Endothelial cell of umbilical vein (primary cell): ENCODE measurements around the gene KCNE3. TPM values are rescaled to one million over a fixed set of nuclear protein-coding genes. Genes with fewer than 3 reads are reported as not detected.

Experiments used
- BruUV-seq: library from RNA; stranded (reverse); fragments of 400-500 nt; replicated peaks from 2 replicates; lab custom pipeline; 2021; lab: Mats Ljungman, UMichigan
- CTCF ChIA-PET: fragments of 300-600, 350-600 bp; sonication (Branson Sonifier 250); formaldehyde crosslinking; loops from one replicate; lab custom pipeline; 2021; ENCODE audit warnings: antibody characterized with exemption, inconsistent platforms; lab: Charles Lee
- POLR2A ChIA-PET: fragments of 300-600, 350-600 bp; sonication (Branson Sonifier 250); formaldehyde crosslinking; loops from one replicate; lab custom pipeline; 2021; ENCODE audit warnings: antibody characterized with exemption, inconsistent platforms; lab: Charles Lee
- DNase-seq: peaks from one replicate; pipeline ENCODE4 v3.0.0-alpha.2; 2011; ENCODE audit warnings: low read depth, low spot score
- FAIRE-seq: peaks from 2 replicates; lab custom pipeline; 2011; peaks lifted over from hg19 to GRCh38; lab: Jason Lieb, UNC
- H2AFZ ChIP-seq: 2 replicates; pipeline ENCODE4 v1.6.0; 2012; ENCODE audit warnings: low read depth, low read length, control low read depth, inconsistent platforms
- H3K27ac ChIP-seq: 2 replicates; pipeline ENCODE4 v1.5.1; 2011; ENCODE audit warnings: low read depth, mild to moderate bottlenecking, control low read depth, low read length, moderate library complexity; ENCODE audit not compliant: insufficient read depth
- H3K27me3 ChIP-seq, 2 experiments: 2 replicates each; pipeline versions ENCODE4 v1.6.0 to v1.6.1; 2011; ENCODE audit warnings: low read length in 2 of 2, mixed read lengths in 1 of 2; ENCODE audit not compliant: control insufficient read depth in 2 of 2, insufficient read depth in 2 of 2
- H3K36me3 ChIP-seq, 2 experiments: 2 replicates in 1 of 2; 3 replicates in 1 of 2; pipeline ENCODE4 v1.5.1; 2011; ENCODE audit warnings: low read length in 2 of 2, mild to moderate bottlenecking in 1 of 2, moderate library complexity in 1 of 2; ENCODE audit not compliant: control insufficient read depth in 2 of 2, insufficient read depth in 2 of 2; ENCODE audit errors: extremely low read depth in 1 of 2
- H3K4me1 ChIP-seq: 3 replicates; pipeline ENCODE4 v1.5.1; 2011; ENCODE audit warnings: mild to moderate bottlenecking, low read length; ENCODE audit not compliant: control insufficient read depth, insufficient read depth; ENCODE audit errors: extremely low read depth
- H3K4me2 ChIP-seq: 2 replicates; pipeline ENCODE4 v1.6.1; 2011; ENCODE audit warnings: low read length, control low read depth, mixed read lengths; ENCODE audit not compliant: insufficient read depth
- H3K4me3 ChIP-seq, 3 experiments: fragments of 200-600 bp in 1 of 3; sonication (generic), shearing (Covaris generic) in 1 of 3; replicated peaks in 1 of 3; 2 replicates each; pipeline ENCODE4 v1.5.1; 2011 to 2016; ENCODE audit warnings: control low read depth in 3 of 3, low read length in 3 of 3, mild to moderate bottlenecking in 2 of 3, inconsistent platforms in 1 of 3, low read depth in 1 of 3, moderate library complexity in 1 of 3; ENCODE audit not compliant: insufficient read depth in 1 of 3
- H3K79me2 ChIP-seq: 2 replicates; pipeline ENCODE4 v1.6.0; 2012; ENCODE audit warnings: low read length, inconsistent platforms; ENCODE audit not compliant: control insufficient read depth, insufficient read depth
- H3K9ac ChIP-seq: replicated peaks from 2 replicates; pipeline ENCODE3; 2011; ENCODE audit warnings: low read length, control low read depth; ENCODE audit not compliant: insufficient read depth; ENCODE audit errors: extremely low read depth
- H3K9me1 ChIP-seq: replicated peaks from 3 replicates; pipeline ENCODE4 v1.6.0; 2011; ENCODE audit warnings: mild to moderate bottlenecking, low read length; ENCODE audit not compliant: control insufficient read depth, insufficient read depth; ENCODE audit errors: extremely low read depth
- H3K9me3 ChIP-seq: replicated peaks from 2 replicates; pipeline ENCODE4 v1.5.1; 2012; ENCODE audit warnings: low read length, inconsistent platforms; ENCODE audit not compliant: control insufficient read depth, insufficient read depth
- H4K20me1 ChIP-seq: replicated peaks from 2 replicates; pipeline ENCODE3; 2011; ENCODE audit warnings: mild to moderate bottlenecking, low read length; ENCODE audit not compliant: control insufficient read depth, insufficient read depth; ENCODE audit errors: extremely low read depth
- EZH2 ChIP-seq: IDR thresholded peaks from 2 replicates; pipeline ENCODE4 v1.6.1; 2012; ENCODE audit warnings: borderline replicate concordance, low read depth, mild to moderate bottlenecking, moderate library complexity, low read length, inconsistent platforms; ENCODE audit not compliant: severe bottlenecking
- FOS ChIP-seq: IDR thresholded peaks from 2 replicates; pipeline ENCODE4 v1.6.1; 2011; ENCODE audit warnings: mild to moderate bottlenecking, low read length, moderate library complexity, borderline replicate concordance; ENCODE audit not compliant: insufficient read depth
- GATA2 ChIP-seq: IDR thresholded peaks from 2 replicates; pipeline ENCODE4 v1.7.0; 2011; ENCODE audit warnings: low read depth, mild to moderate bottlenecking, moderate library complexity, mixed read lengths, low read length; ENCODE audit not compliant: insufficient read length, insufficient read depth
- JUN ChIP-seq: IDR thresholded peaks from 2 replicates; pipeline ENCODE4 v1.6.1; 2011; ENCODE audit warnings: borderline replicate concordance, low read depth; ENCODE audit not compliant: insufficient read length, insufficient read depth
- POLR2A ChIP-seq: IDR thresholded peaks from 2 replicates; pipeline ENCODE4 v1.6.1; 2012; ENCODE audit warnings: low read depth, mild to moderate bottlenecking, control low read depth, low read length
- dilution Hi-C: fragments of 300-500 bp; cut with MboI; formaldehyde crosslinking; loops from one replicate; pipeline ENCODE4 v1.15.0; 2019; ENCODE audit warnings: low sequenced_read_pairs; ENCODE audit not compliant: extremely low pct_ligation_motif_present
- intact Hi-C: fragments of 100-400 bp; cut with micrococcal nuclease; formaldehyde crosslinking; loops from one replicate; pipeline ENCODE4 v1.10.0; 2022
- polyA plus RNA-seq, 4 experiments: library from polyadenylated mRNA; depleted of rRNA in 3 of 4; stranded (reverse) in 3 of 4; unstranded in 1 of 4; fragments of >200 nt; gene quantifications; 2 replicates each; pipeline versions ENCODE4 v1.2.1 to v1.2.3, GENCODE V29; 2011 to 2012; ENCODE audit warnings: missing spikeins in 1 of 4
- total RNA-seq: library from RNA; stranded (reverse); gene quantifications from 2 replicates; pipeline ENCODE4 v1.2.3, GENCODE V29; 2021
- TF ChIP-seq, protein P1 (sequence below): IDR thresholded peaks from 2 replicates; pipeline ENCODE4 v1.6.1; 2011; ENCODE audit not compliant: insufficient read depth, insufficient read length

The KCNE3 gene
- total and polyA plus RNA-seq, 2 donors (not counting 3 experiments of a cell fraction or from before 2014, with no cell fraction given), result 0.97 to 2.2 TPM

DNA sequence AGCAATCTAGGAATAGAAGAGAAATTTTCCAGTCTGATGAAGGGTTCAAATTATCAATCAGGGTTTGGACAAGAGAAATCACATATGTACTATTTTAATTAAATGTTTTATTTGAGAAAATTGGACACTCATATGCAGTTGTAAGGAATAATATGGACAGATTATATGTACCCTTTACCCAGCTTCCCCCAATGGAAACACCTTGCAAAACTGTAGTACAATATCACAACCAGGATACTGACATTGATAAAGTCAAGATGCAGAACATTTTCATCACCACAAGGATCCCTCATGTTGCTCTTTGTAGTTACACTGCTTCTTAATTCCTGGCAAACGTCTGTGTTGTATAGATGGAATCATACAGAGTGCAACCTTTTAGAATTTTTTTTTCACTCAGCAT lies 27.6 kb upstream of the KCNE3 start:
- Histone ChIP-seq H3K27me3 (peaks cover 3 to 8% of the 10 kb centered on the region in 2 experiments), H3K9me1 (no peaks in the 10 kb centered on the region), H3K36me3 (no peaks in the 10 kb centered on the region), H3K9ac (no peak overlapping the region), H4K20me1 (no peaks in the 10 kb centered on the region), H3K4me1 (peaks cover 4% of the 10 kb centered on the region), H3K4me3 (no peak overlapping the region), H3K4me2 (no peak overlapping the region), H2AFZ (no peak overlapping the region), H3K27ac (no peak overlapping the region), H3K79me2 (no peaks in the 10 kb centered on the region), H3K9me3 (no peaks in the 10 kb centered on the region)
- no peak for FAIRE-seq
- intact Hi-C loops, result no loop called here
- no TSS peak for BruUV-seq
- POLR2A ChIA-PET, result no interaction called here
- TF ChIP-seq FOS (no peak), GATA2 (no peak), EZH2 (no peak), POLR2A (no peak), JUN (no peak)
- TF ChIP-seq, protein P1, sequence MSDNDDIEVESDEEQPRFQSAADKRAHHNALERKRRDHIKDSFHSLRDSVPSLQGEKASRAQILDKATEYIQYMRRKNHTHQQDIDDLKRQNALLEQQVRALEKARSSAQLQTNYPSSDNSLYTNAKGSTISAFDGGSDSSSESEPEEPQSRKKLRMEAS, result no peak
- CTCF ChIA-PET, result interaction anchor here (0.6 to 2.3 kb wide), 4 partner anchors 10 to 240 kb away, joined by 3 to 7 read pairs (median 4); partner anchors contain the start of gene POLD3
- no peak for DNase-seq
- dilution Hi-C loops, result no loop called here
